Endothelial cell of umbilical vein (primary cell): Measurements from ENCODE around the gene FAM83F. TPM values are rescaled to one million over a fixed set of nuclear protein-coding genes. Genes with fewer than 3 reads are reported as not detected.

Experiments
- BruUV-seq: library from RNA; stranded (reverse); fragments of 400-500 nt; replicated peaks from 2 replicates; lab custom pipeline; 2021; lab: Mats Ljungman, UMichigan
- CTCF ChIA-PET: fragments of 300-600, 350-600 bp; sonication (Branson Sonifier 250); formaldehyde crosslinking; loops from one replicate; lab custom pipeline; 2021; ENCODE audit warnings: antibody characterized with exemption, inconsistent platforms; lab: Charles Lee
- POLR2A ChIA-PET: fragments of 300-600, 350-600 bp; sonication (Branson Sonifier 250); formaldehyde crosslinking; loops from one replicate; lab custom pipeline; 2021; ENCODE audit warnings: antibody characterized with exemption, inconsistent platforms; lab: Charles Lee
- DNase-seq: peaks from one replicate; pipeline ENCODE4 v3.0.0-alpha.2; 2011; ENCODE audit warnings: low read depth, low spot score
- FAIRE-seq: peaks from 2 replicates; lab custom pipeline; 2011; peaks lifted over from hg19 to GRCh38; lab: Jason Lieb, UNC
- H2AFZ ChIP-seq: 2 replicates; pipeline ENCODE4 v1.6.0; 2012; ENCODE audit warnings: low read depth, low read length, control low read depth, inconsistent platforms
- H3K27ac ChIP-seq: 2 replicates; pipeline ENCODE4 v1.5.1; 2011; ENCODE audit warnings: low read depth, mild to moderate bottlenecking, control low read depth, low read length, moderate library complexity; ENCODE audit not compliant: insufficient read depth
- H3K27me3 ChIP-seq, 2 experiments: 2 replicates each; pipeline versions ENCODE4 v1.6.0 to v1.6.1; 2011; ENCODE audit warnings: low read length in 2 of 2, mixed read lengths in 1 of 2; ENCODE audit not compliant: control insufficient read depth in 2 of 2, insufficient read depth in 2 of 2
- H3K36me3 ChIP-seq, 2 experiments: 2 replicates in 1 of 2; 3 replicates in 1 of 2; pipeline ENCODE4 v1.5.1; 2011; ENCODE audit warnings: low read length in 2 of 2, mild to moderate bottlenecking in 1 of 2, moderate library complexity in 1 of 2; ENCODE audit not compliant: control insufficient read depth in 2 of 2, insufficient read depth in 2 of 2; ENCODE audit errors: extremely low read depth in 1 of 2
- H3K4me1 ChIP-seq: 3 replicates; pipeline ENCODE4 v1.5.1; 2011; ENCODE audit warnings: mild to moderate bottlenecking, low read length; ENCODE audit not compliant: control insufficient read depth, insufficient read depth; ENCODE audit errors: extremely low read depth
- H3K4me2 ChIP-seq: 2 replicates; pipeline ENCODE4 v1.6.1; 2011; ENCODE audit warnings: low read length, control low read depth, mixed read lengths; ENCODE audit not compliant: insufficient read depth
- H3K4me3 ChIP-seq, 3 experiments: fragments of 200-600 bp in 1 of 3; sonication (generic), shearing (Covaris generic) in 1 of 3; replicated peaks in 1 of 3; 2 replicates each; pipeline ENCODE4 v1.5.1; 2011 to 2016; ENCODE audit warnings: control low read depth in 3 of 3, low read length in 3 of 3, mild to moderate bottlenecking in 2 of 3, inconsistent platforms in 1 of 3, low read depth in 1 of 3, moderate library complexity in 1 of 3; ENCODE audit not compliant: insufficient read depth in 1 of 3
- H3K79me2 ChIP-seq: 2 replicates; pipeline ENCODE4 v1.6.0; 2012; ENCODE audit warnings: low read length, inconsistent platforms; ENCODE audit not compliant: control insufficient read depth, insufficient read depth
- H3K9ac ChIP-seq: replicated peaks from 2 replicates; pipeline ENCODE3; 2011; ENCODE audit warnings: low read length, control low read depth; ENCODE audit not compliant: insufficient read depth; ENCODE audit errors: extremely low read depth
- H3K9me1 ChIP-seq: replicated peaks from 3 replicates; pipeline ENCODE4 v1.6.0; 2011; ENCODE audit warnings: mild to moderate bottlenecking, low read length; ENCODE audit not compliant: control insufficient read depth, insufficient read depth; ENCODE audit errors: extremely low read depth
- H3K9me3 ChIP-seq: replicated peaks from 2 replicates; pipeline ENCODE4 v1.5.1; 2012; ENCODE audit warnings: low read length, inconsistent platforms; ENCODE audit not compliant: control insufficient read depth, insufficient read depth
- H4K20me1 ChIP-seq: replicated peaks from 2 replicates; pipeline ENCODE3; 2011; ENCODE audit warnings: mild to moderate bottlenecking, low read length; ENCODE audit not compliant: control insufficient read depth, insufficient read depth; ENCODE audit errors: extremely low read depth
- CTCF ChIP-seq, 2 donors: IDR thresholded peaks; 1 replicate in 1 of 2; 2 replicates in 1 of 2; pipeline ENCODE4 v1.5.1; 2011; ENCODE audit warnings: low read length in 2 of 2, mild to moderate bottlenecking in 2 of 2, moderate library complexity in 2 of 2, control low read depth in 1 of 2, inconsistent platforms in 1 of 2, low read depth in 1 of 2; ENCODE audit not compliant: insufficient read depth in 1 of 2; ENCODE audit errors: extremely low read depth in 1 of 2
- EZH2 ChIP-seq: IDR thresholded peaks from 2 replicates; pipeline ENCODE4 v1.6.1; 2012; ENCODE audit warnings: borderline replicate concordance, low read depth, mild to moderate bottlenecking, moderate library complexity, low read length, inconsistent platforms; ENCODE audit not compliant: severe bottlenecking
- FOS ChIP-seq: IDR thresholded peaks from 2 replicates; pipeline ENCODE4 v1.6.1; 2011; ENCODE audit warnings: mild to moderate bottlenecking, low read length, moderate library complexity, borderline replicate concordance; ENCODE audit not compliant: insufficient read depth
- GATA2 ChIP-seq: IDR thresholded peaks from 2 replicates; pipeline ENCODE4 v1.7.0; 2011; ENCODE audit warnings: low read depth, mild to moderate bottlenecking, moderate library complexity, mixed read lengths, low read length; ENCODE audit not compliant: insufficient read length, insufficient read depth
- JUN ChIP-seq: IDR thresholded peaks from 2 replicates; pipeline ENCODE4 v1.6.1; 2011; ENCODE audit warnings: borderline replicate concordance, low read depth; ENCODE audit not compliant: insufficient read length, insufficient read depth
- MYC ChIP-seq: IDR thresholded peaks from one replicate; pipeline ENCODE4 v1.6.1; 2011; ENCODE audit warnings: mild to moderate bottlenecking, low read depth, low read length
- POLR2A ChIP-seq: IDR thresholded peaks from 2 replicates; pipeline ENCODE4 v1.6.1; 2012; ENCODE audit warnings: low read depth, mild to moderate bottlenecking, control low read depth, low read length
- POLR2AphosphoS5 ChIP-seq: IDR thresholded peaks from 2 replicates; pipeline ENCODE4 v1.6.1; 2012; ENCODE audit warnings: low read depth, mild to moderate bottlenecking, control low read depth, low read length, moderate library complexity; ENCODE audit not compliant: insufficient read depth
- dilution Hi-C: fragments of 300-500 bp; cut with MboI; formaldehyde crosslinking; loops from one replicate; pipeline ENCODE4 v1.15.0; 2019; ENCODE audit warnings: low sequenced_read_pairs; ENCODE audit not compliant: extremely low pct_ligation_motif_present
- intact Hi-C: fragments of 100-400 bp; cut with micrococcal nuclease; formaldehyde crosslinking; loops from one replicate; pipeline ENCODE4 v1.10.0; 2022
- polyA plus RNA-seq, 4 experiments: library from polyadenylated mRNA; depleted of rRNA in 3 of 4; stranded (reverse) in 3 of 4; unstranded in 1 of 4; fragments of >200 nt; gene quantifications; 2 replicates each; pipeline versions ENCODE4 v1.2.1 to v1.2.3, GENCODE V29; 2011 to 2012; ENCODE audit warnings: missing spikeins in 1 of 4
- total RNA-seq: library from RNA; stranded (reverse); gene quantifications from 2 replicates; pipeline ENCODE4 v1.2.3, GENCODE V29; 2021
- TF ChIP-seq, protein P1 (sequence below): IDR thresholded peaks from 2 replicates; pipeline ENCODE4 v1.6.1; 2011; ENCODE audit not compliant: insufficient read depth, insufficient read length

Gene FAM83F
- total and polyA plus RNA-seq, 2 donors (not counting 3 experiments of a cell fraction or from before 2014, with no cell fraction given): not detected

- intact Hi-C loops: loop anchor here (2.0 kb wide), 1 partner anchor 66 kb away; no protein-coding TSS in a partner anchor
- POLR2A ChIA-PET: no interaction called here
Measured at GRCh38 chr22:39958949-39959639, 35.7 kb upstream of the FAM83F start.

More at GRCh38 chr22:39958949-39959639, 35.7 kb upstream of the FAM83F start:
- H3K4me1 ChIP-seq: peaks cover 3% of the 10 kb centered on the region
- TF ChIP-seq MYC (no peak), POLR2AphosphoS5 (no peak), JUN (no peak), POLR2A (no peak), FOS (no peak), GATA2 (no peak), CTCF (IDR thresholded peaks at IDR 0.05; ENCODE audit: extremely low read depth in 1 of 2, insufficient read depth in 1 of 2, low read depth in 1 of 2, low read length in 2 of 2) (no peak), EZH2 (no peak)
- TF ChIP-seq, protein P1, sequence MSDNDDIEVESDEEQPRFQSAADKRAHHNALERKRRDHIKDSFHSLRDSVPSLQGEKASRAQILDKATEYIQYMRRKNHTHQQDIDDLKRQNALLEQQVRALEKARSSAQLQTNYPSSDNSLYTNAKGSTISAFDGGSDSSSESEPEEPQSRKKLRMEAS: no peak
- no peaks in the 10 kb centered on the region for H3K9me3 ChIP-seq
- no peaks in the 10 kb centered on the region for H3K79me2 ChIP-seq
- H3K4me2 ChIP-seq: no peak overlapping the region
- H3K36me3 ChIP-seq: no peaks in the 10 kb centered on the region
- dilution Hi-C loops: no loop called here
- no peaks in the 10 kb centered on the region for H4K20me1 ChIP-seq
- DNase-seq (no peak), FAIRE-seq (no peak)
- no TSS peak for BruUV-seq
- H3K27me3 ChIP-seq: no peaks in the 10 kb centered on the region
- no peak overlapping the region for H3K9ac ChIP-seq
- CTCF ChIA-PET: interaction anchor here (1.0 to 2.0 kb wide), 2 partner anchors 18 to 65 kb away, joined by 3 to 10 read pairs; no protein-coding TSS in a partner anchor
- no peak overlapping the region for H3K4me3 ChIP-seq
- no peaks in the 10 kb centered on the region for H3K9me1 ChIP-seq
- no peak overlapping the region for H2AFZ ChIP-seq
- no peak overlapping the region for H3K27ac ChIP-seq
